Lung (tissue), 12 donors: ENCODE results near the gene CASP14. TPM values are rescaled to one million over a fixed set of nuclear protein-coding genes. Genes with fewer than 3 reads are reported as not detected.
"Not testable (repeated sequence)": the region's sequence is repeated elsewhere in the genome, so short reads cannot be mapped to it uniquely, and the experiment has no call there.

Source experiments
- ATAC-seq: fragments of 200-7000 bp; cut with Tn5 transposase; one replicate; pipeline ENCODE4 v1.9.1; 2020; ENCODE audit warnings: moderate number of reproducible peaks; ENCODE audit not compliant: insufficient read depth, low FRiP score
- DNase-seq, 3 donors: peaks; one replicate each; pipeline ENCODE4 v3.0.0-alpha.2; 2013 to 2017
- H3K27ac ChIP-seq, 2 donors: one replicate each; pipeline ENCODE4 v1.5.1; 2013; ENCODE audit warnings: mild to moderate bottlenecking in 2 of 2, moderate library complexity in 2 of 2, control low read depth in 1 of 2, inconsistent platforms in 1 of 2, low read depth in 1 of 2, low read length in 1 of 2
- H3K27me3 ChIP-seq, 3 donors: one replicate each; pipeline ENCODE4 v1.5.1; 2013; ENCODE audit warnings: low read length in 2 of 3; ENCODE audit not compliant: control insufficient read depth in 3 of 3, insufficient read depth in 3 of 3
- H3K36me3 ChIP-seq, 4 donors: one replicate each; pipeline ENCODE4 v1.5.1; 2013; ENCODE audit warnings: low read length in 4 of 4, mild to moderate bottlenecking in 1 of 4, moderate library complexity in 1 of 4; ENCODE audit not compliant: control insufficient read depth in 4 of 4, insufficient read depth in 4 of 4
- H3K4me1 ChIP-seq, 5 donors: one replicate each; pipeline ENCODE4 v1.5.1; 2013; ENCODE audit warnings: low read length in 5 of 5, mild to moderate bottlenecking in 2 of 5, moderate library complexity in 1 of 5; ENCODE audit not compliant: control insufficient read depth in 5 of 5, insufficient read depth in 5 of 5
- H3K4me3 ChIP-seq: one replicate; pipeline ENCODE4 v1.5.1; 2013; ENCODE audit warnings: mild to moderate bottlenecking, control low read depth, moderate library complexity
- H3K9ac ChIP-seq, 2 donors: one replicate each; pipeline ENCODE4 v1.5.1; 2013; ENCODE audit warnings: low read length in 2 of 2, control low read depth in 1 of 2; ENCODE audit not compliant: insufficient read depth in 1 of 2
- H3K9me3 ChIP-seq, 4 donors: one replicate each; pipeline ENCODE4 v1.5.1; 2013; ENCODE audit warnings: low read length in 3 of 4, mild to moderate bottlenecking in 1 of 4, moderate library complexity in 1 of 4; ENCODE audit not compliant: control insufficient read depth in 4 of 4, insufficient read depth in 3 of 4
- CTCF ChIP-seq: IDR thresholded peaks from 2 replicates; pipeline ENCODE4 v1.5.1; 2012; ENCODE audit warnings: mild to moderate bottlenecking; ENCODE audit errors: control extremely low read depth, extremely low read depth
- WGBS, 2 donors: extraction: QIAGEN DNeasy Blood & Tissue Kit; methylation state at CpG; one replicate each; pipeline ENCODE4 v1.1.7; 2013; 5-methylcytosine and 5-hydroxymethylcytosine counted together
- polyA plus RNA-seq, 2 donors: library from polyadenylated mRNA; stranded (reverse); fragments of 200-250 nt; gene quantifications; one replicate each; pipeline ENCODE4 v1.2.1, GENCODE V29; 2013
- total RNA-seq, 2 donors: library from RNA; depleted of rRNA in 1 of 2; stranded (reverse); fragments of >200 nt in 1 of 2; gene quantifications; one replicate each; pipeline ENCODE4 v1.2.1, GENCODE V29; 2014 to 2021
- donor health status: control.
- donor health status: control.
- donor health status: Bipolar disorder and iron deficiency.
- donor health status: healthy.
- donor health status: DM: yes; HTN: yes; CAD: no.

The CASP14 gene
- total and polyA plus RNA-seq, 4 donors: not detected

GRCh38 chr19:15096223-15096622 lies 46.9 kb downstream of the CASP14 start:
- Histone ChIP-seq H3K27me3 (no peaks in the 10 kb centered on the region), H3K36me3 (no peaks in the 10 kb centered on the region), H3K27ac (no peak overlapping the region), H3K4me3 (no peak overlapping the region), H3K4me1 (peaks cover 0 to 5% (median 2%) of the 10 kb centered on the region in 5 donors), H3K9ac (no peak overlapping the region), H3K9me3 (no peaks in the 10 kb centered on the region)
- DNase-seq (no peak), ATAC-seq (no peak)
- 59 to 79% methylated on average over 3 of the region's 3 CpGs for WGBS, 2 donors
- no peak for TF ChIP-seq CTCF

- H3K9ac ChIP-seq, DNase-seq, H3K4me3 ChIP-seq, H3K9me3 ChIP-seq, ATAC-seq, H3K36me3 ChIP-seq, H3K4me1 ChIP-seq, H3K27me3 ChIP-seq, H3K27ac ChIP-seq: not testable (repeated sequence)
- WGBS, 2 donors: 86 to 90% methylated on average over 6 of the region's 6 CpGs
Observed at GRCh38 chr19:15097980-15098379, 48.7 kb downstream of the CASP14 start.

- WGBS, 2 donors: 85 to 93% methylated on average over 10 of the region's 10 CpGs
- DNase-seq (no peak), ATAC-seq (no peak)
- H3K27ac ChIP-seq: no peak overlapping the region
- H3K4me1 ChIP-seq: peaks cover 0 to 5% (median 0%) of the 10 kb centered on the region in 5 donors
- peaks cover 0 to 2% (median under 1%) of the 10 kb centered on the region in 4 donors for H3K9me3 ChIP-seq
- no peaks in the 10 kb centered on the region for H3K27me3 ChIP-seq
- no peaks in the 10 kb centered on the region for H3K36me3 ChIP-seq
- no peak overlapping the region for H3K4me3 ChIP-seq
- TF ChIP-seq CTCF: no peak
- no peak overlapping the region for H3K9ac ChIP-seq
Observed at GRCh38 chr19:15098460-15098859, 49.2 kb downstream of the CASP14 start.

- no peak overlapping the region for H3K9ac ChIP-seq
- no peaks in the 10 kb centered on the region for H3K36me3 ChIP-seq
- TF ChIP-seq CTCF: no peak
- ATAC-seq (no peak), DNase-seq (no peak)
- H3K4me3 ChIP-seq: no peak overlapping the region
- no peak overlapping the region for H3K27ac ChIP-seq
- no peaks in the 10 kb centered on the region for H3K27me3 ChIP-seq
- peaks cover under 1 to 4% (median 3%) of the 10 kb centered on the region in 4 donors for H3K9me3 ChIP-seq
- peaks cover 0 to 5% (median 0%) of the 10 kb centered on the region in 5 donors for H3K4me1 ChIP-seq
- 90 to 98% methylated on average over 3 of the region's 3 CpGs for WGBS, 2 donors
Observed at GRCh38 chr19:15099017-15099582, 49.8 kb downstream of the CASP14 start.
